22Rv1 (cell line): Measurements from ENCODE around the gene IDE.

ENCODE experiments used
- CTCF ChIP-seq: fragments of 450-650 bp; IDR thresholded peaks from 2 replicates; pipeline ENCODE4 v1.5.1; 2017; ENCODE audit warnings: mild to moderate bottlenecking
- ZFX ChIP-seq: fragments of 450-650 bp; IDR thresholded peaks from 2 replicates; pipeline ENCODE4 v1.6.1; 2017; ENCODE audit warnings: antibody characterized with exemption, borderline replicate concordance

GRCh38 chr10:92475357-92475868 is 98.5 kb downstream of the IDE start:
- TF ChIP-seq CTCF (no peak), ZFX (no peak)
